HL-60 (cell line): ENCODE measurements around the gene PLGRKT.

ENCODE experiments used
- DNase-seq, 2 experiments: peaks; one replicate each; pipeline ENCODE4 v3.0.0-alpha.2; 2010 to 2020; ENCODE audit warnings: low read depth in 1 of 2, low spot score in 1 of 2
- H3K27ac ChIP-seq: fragments of 250-450 bp; sonication (Bioruptor Pico); replicated peaks from 2 replicates; pipeline ENCODE4 v1.5.1; 2020; ENCODE audit warnings: mild to moderate bottlenecking, moderate library complexity
- H3K27me3 ChIP-seq: fragments of 250-450 bp; sonication (Bioruptor Pico); 2 replicates; pipeline ENCODE4 v1.5.1; 2021; ENCODE audit warnings: mild to moderate bottlenecking, moderate library complexity; ENCODE audit not compliant: insufficient read depth, poor library complexity, severe bottlenecking
- H3K4me3 ChIP-seq: replicated peaks from 2 replicates; pipeline ENCODE4 v1.5.1; 2011; ENCODE audit warnings: mild to moderate bottlenecking, control low read depth, low read length; ENCODE audit not compliant: insufficient read depth
- CTCF ChIP-seq: IDR thresholded peaks from one replicate; pipeline ENCODE4 v1.5.1; 2011; ENCODE audit warnings: low read length, control low read depth, inconsistent platforms; ENCODE audit not compliant: insufficient read depth
- GABPA ChIP-seq: IDR thresholded peaks from 2 replicates; pipeline ENCODE4 v1.6.1; 2012; ENCODE audit warnings: low read depth
- POLR2AphosphoS5 ChIP-seq: IDR thresholded peaks from 2 replicates; pipeline ENCODE4 v1.6.1; 2012; ENCODE audit warnings: low read depth
- REST ChIP-seq: IDR thresholded peaks from 2 replicates; pipeline ENCODE4 v1.6.1; 2012; ENCODE audit warnings: low read depth; ENCODE audit not compliant: insufficient replicate concordance
- SPI1 ChIP-seq: IDR thresholded peaks from 2 replicates; pipeline ENCODE4 v1.6.1; 2012; ENCODE audit warnings: low read depth, mild to moderate bottlenecking, borderline replicate concordance

The PLGRKT gene

GRCh38 chr9:5355817-5356216 lies 81.9 kb downstream of the PLGRKT start:
- H3K4me3 ChIP-seq = no peak overlapping the region
- TF ChIP-seq POLR2AphosphoS5 = no peak
- TF ChIP-seq GABPA = no peak
- no peak for TF ChIP-seq REST
- TF ChIP-seq SPI1 = no peak
- TF ChIP-seq CTCF = no peak
- H3K27me3 ChIP-seq = no peaks in the 10 kb centered on the region
- H3K27ac ChIP-seq = no peak overlapping the region
- DNase-seq = no peak

DNA sequence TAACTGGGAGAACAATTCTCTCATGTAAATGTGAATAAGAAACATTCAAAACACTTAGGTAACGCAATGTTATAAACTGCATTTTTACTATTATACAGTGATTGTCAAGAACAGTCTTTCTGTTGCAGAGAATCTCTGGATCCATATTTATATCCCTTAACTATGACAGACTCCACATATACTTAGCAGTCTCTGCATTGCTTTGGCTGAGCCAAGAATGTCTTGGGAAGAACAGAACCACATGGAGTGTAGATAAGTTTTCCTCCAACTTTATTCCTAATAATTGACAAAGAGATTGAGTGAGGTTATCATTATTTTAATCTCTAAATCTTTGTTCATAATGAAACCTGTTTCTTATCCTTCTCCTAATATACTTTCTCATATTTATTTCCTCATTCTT lies 82.5 kb downstream of the PLGRKT start:
- Histone ChIP-seq H3K4me3 (no peak overlapping the region), H3K27ac (no peak overlapping the region), H3K27me3 (no peaks in the 10 kb centered on the region)
- DNase-seq = no peak
- no peak for TF ChIP-seq CTCF
- no peak for TF ChIP-seq POLR2AphosphoS5
- TF ChIP-seq SPI1 = no peak
- TF ChIP-seq GABPA = no peak
- TF ChIP-seq REST = no peak

GRCh38 chr9:5354184-5354583 lies 83.5 kb downstream of the PLGRKT start:
- Histone ChIP-seq H3K27ac (no peak overlapping the region), H3K27me3 (no peaks in the 10 kb centered on the region), H3K4me3 (no peak overlapping the region)
- DNase-seq = no peak
- no peak for TF ChIP-seq REST
- no peak for TF ChIP-seq GABPA
- no peak for TF ChIP-seq SPI1
- no peak for TF ChIP-seq POLR2AphosphoS5
- no peak for TF ChIP-seq CTCF
